ENCODE results near the gene URB1. TPM values are rescaled to one million over a fixed set of nuclear protein-coding genes. Genes with fewer than 3 reads are reported as not detected.
A peak's percentile ranks its signal among the peaks of the same experiment; 100 is the strongest.

URB1 gene
- total RNA-seq, 1 donor from 2014 or later, result 14.3 TPM

DNA sequence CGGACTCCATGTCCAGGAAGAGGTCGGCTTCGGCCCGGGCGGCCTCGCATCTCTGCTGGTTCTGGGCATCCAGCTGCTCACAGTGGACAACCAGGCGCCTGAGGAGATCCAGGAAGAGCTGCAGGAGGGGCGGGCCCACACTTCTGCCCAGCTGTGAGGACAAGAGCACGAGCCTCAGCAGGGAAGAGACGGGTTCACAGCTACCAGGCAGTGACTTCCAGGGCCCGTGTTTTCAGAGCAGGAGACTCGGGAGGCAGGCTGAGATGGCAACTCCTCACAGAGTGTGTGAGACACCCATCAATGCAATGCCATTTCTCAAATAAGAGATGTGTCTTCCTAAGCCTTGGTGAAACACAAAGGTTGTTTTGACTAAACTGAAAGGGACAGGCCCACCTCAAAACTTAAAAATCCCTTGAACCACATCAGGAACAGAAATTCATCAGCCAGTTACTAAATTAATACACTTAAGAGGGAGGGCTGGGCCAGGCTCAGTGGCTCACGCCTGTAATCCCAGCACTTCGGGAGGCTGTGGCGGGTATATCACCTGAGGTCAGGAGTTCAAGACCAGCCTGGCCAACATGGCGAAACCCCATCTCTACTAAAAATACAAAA is 43.4 kb downstream of the URB1 start:
- FAIRE-seq (no peak), DNase-seq (ENCODE audit: low spot score in 2 of 2) (no peak)

DNA sequence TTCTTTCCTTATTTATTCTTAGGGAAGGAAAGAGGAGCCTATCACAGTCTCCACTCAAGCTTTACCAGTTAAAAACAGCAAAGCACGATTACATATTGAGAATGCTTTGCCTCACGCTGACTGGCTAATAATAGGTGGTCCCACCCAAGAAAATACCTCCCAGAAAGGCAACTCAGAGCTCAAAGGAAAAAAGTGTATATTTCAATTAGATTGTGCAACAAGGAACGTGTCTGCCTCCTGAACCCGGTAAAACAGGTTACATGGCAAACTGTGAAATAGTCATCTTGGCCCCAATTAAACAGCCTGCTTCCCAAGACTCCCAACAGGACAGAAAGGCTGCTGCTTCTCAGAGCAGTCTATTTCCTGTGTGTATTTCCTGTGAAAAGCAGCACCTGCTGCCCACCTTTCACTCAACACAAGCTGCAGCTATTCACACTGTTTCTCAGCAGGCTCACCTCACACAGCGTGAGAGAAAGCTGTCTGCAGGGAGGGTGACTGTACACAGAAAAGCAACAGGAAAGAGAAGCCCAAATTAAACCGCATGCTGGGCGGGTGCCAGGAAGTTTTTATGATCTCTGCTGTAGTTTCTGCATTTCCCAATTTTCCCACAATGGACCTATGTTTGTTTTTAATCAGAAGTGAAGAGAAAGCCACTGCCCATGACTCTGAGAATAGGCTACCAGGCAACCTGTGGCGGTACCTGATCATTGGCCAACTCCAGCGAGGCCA is 44.0 kb downstream of the URB1 start:
- no peak for DNase-seq (ENCODE audit: low spot score in 2 of 2)
- no peak for FAIRE-seq

DNA sequence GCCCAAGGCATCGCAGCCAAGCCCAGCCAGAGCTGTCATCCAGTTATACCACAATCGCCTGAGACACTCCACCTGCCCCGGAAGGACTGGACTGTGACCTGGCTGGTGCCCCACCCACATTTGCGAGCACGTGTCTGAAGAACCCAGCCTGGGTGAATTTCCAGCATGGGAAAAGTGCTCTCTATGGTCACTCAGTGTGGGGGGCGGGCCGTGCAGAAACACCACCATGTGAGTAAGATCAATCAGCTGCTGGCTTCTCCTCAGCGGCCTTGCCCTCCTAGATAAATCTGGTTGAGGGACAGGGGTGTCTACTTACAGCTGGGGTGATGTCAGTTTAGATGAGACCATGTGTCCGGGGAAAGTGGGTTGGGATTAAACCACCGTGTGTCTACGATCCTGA is 44.8 kb downstream of the URB1 start:
- FAIRE-seq (no peak), DNase-seq (ENCODE audit: low spot score in 2 of 2) (no peak)

DNA sequence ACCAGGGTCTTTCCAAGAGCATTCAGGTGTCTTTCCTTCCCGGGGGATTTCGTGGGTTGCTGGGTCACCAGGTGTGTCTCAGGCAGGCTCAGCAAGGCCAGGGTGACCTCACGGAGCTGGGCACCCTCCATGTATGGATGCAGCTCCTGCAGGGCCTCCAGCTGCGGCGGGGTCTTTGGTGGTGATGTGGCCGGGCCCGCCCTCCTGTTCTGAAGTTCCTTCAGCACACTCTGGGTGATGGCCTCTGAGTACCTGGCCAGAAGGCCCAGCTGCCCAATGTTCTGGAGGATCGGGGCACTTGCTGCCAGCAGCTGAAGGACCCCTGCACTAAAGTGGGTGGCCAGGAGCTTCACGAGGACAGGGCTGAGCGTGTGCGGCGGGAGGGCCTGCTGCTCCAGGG is 45.5 kb downstream of the URB1 start:
- DNase-seq (ENCODE audit: low spot score in 2 of 2) (no peak), FAIRE-seq (no peak)

DNA sequence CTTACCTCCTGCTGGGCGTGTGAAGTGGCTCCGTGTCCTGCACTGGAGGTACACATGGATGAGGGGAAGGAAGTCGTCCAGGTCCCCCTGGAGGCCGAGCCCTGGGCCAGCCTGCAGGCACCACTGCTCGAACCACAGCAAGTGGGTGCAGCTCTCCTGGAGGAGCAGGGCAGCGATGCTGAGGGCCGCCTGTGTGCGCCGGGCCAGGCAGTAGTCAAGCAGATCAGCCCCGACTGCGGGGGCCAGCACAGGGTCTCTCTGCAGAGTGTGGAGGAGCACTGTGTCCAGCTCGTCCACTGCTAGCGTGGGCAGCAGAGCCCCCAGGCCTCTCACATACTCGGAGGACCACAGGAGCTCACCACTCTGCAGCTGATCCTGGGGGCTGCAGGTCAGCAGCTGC is 45.9 kb downstream of the URB1 start:
- FAIRE-seq (no peak), DNase-seq (ENCODE audit: low spot score in 2 of 2) (no peak)

- DNase-seq (ENCODE audit: low spot score in 2 of 2) (no peak), FAIRE-seq (no peak)
These were observed 51.7 kb downstream of the URB1 start for GRCh38 chr21:32340863-32341848.

DNA sequence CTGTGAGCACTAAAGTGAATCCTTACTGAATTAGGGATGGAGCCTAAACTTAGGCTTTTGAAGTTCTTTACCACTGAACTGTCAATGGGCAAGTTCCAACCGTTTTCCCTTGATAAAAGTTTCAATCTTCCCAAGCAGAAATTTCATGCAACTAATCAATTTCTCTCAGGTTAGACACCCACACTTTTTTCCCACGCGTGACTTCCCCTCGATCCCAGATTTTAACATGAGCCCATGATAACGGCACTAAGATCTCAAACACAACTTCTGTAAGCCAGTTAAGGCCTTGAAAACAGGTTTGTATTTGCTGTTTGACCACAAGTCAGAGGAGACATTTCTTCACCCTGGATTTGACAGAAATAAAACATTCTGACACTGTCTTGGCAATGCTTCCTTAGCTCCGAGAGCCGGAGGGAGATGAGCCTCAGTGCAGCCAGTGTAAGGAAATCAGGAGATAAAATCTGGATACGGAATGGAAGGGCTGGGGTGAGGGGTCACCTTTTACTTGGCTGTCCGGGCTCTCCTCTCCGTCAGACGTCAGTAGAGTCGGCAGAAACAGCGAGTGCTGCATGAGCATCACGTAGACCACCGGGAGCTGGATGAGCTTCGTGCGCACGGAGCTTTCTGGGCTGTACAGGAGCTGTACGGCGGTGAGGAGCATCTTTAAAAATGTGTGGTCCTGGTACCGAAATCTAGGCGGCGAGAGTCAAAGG is 54.4 kb downstream of the URB1 start:
- DNase-seq (ENCODE audit: low spot score in 2 of 2) (no peak), FAIRE-seq (no peak)

- FAIRE-seq, result no peak
- DNase-seq (ENCODE audit: low spot score in 2 of 2), result no peak
These were observed 55.6 kb downstream of the URB1 start for GRCh38 chr21:32337206-32337605.

DNA sequence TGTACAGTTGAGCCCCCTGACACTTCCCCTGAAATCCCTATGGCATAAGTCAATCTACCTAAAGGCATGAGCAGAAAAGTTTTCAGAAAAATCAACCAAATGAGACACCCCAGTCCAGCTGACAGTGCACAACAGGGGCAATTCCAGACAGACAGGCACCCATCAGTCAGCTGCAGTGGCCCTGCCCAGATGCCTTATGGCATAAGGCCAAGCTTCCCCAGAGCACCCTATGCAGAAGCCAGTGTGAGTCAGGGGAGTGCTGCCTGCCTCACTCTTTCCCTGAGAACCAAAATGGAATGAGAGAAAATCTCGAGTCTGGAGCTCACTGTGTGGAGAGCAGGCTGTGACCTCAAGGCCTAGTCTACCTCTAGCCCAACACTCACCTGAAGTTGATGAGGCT is 56.1 kb downstream of the URB1 start:
- DNase-seq (ENCODE audit: low spot score in 2 of 2) (no peak), FAIRE-seq (no peak)

DNA sequence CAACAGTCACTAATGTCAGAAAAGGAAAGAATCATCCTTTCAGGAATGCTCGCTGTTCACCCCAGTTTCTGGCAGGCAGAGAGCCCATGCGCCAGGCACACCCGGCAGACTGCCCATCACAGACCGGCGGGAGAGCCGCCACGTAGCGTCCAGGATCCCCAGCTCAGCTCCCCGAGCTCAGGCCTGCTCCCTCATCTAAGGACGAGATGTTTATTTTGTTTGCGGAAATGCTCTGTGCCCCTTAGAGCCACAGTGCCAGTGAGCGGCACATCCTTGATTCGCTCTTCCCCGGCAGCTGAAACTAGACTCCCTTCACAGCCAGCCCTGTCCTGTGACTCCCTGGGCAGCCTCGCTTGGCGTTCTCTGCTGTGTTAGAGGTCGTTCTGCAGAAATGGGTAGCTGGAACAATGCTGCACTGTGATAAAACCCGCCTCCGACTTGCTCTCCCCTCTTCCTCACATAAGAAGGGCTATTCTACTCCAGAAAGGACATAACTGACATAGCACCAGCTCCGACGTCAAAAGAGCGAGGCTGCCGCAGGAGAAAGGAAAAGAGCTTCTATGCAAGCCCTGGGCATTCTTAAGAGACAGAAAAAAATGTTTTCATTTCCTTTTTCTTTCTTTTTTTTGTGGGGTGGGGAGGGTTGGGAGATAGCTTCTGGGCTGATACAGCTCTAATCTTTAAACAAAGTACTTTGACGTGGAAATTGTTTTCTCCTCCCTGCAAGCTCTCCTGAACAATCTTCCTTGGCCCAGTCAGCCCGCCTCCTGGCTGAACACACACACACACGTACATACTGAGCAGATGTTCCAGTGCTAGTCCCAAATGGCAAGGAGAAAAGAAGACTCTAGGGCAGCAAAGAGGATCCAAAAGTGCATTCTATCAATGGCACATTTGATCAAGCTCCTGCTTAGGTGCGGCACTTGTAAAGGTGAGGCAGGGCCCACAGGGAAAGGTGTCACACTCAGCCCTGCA is 56.9 kb downstream of the URB1 start:
- DNase-seq (ENCODE audit: low spot score in 2 of 2) (peak in 1 of 2 donors; percentile 43), FAIRE-seq (no peak)

GRCh38 chr21:32334980-32335531 is 57.8 kb downstream of the URB1 start:
- DNase-seq (ENCODE audit: low spot score in 2 of 2) (peak in 1 of 2 donors; percentile 36), FAIRE-seq (no peak)

- no peak for FAIRE-seq
- no peak for DNase-seq (ENCODE audit: low spot score in 2 of 2)
These were observed 58.7 kb downstream of the URB1 start for GRCh38 chr21:32333953-32334673.

DNA sequence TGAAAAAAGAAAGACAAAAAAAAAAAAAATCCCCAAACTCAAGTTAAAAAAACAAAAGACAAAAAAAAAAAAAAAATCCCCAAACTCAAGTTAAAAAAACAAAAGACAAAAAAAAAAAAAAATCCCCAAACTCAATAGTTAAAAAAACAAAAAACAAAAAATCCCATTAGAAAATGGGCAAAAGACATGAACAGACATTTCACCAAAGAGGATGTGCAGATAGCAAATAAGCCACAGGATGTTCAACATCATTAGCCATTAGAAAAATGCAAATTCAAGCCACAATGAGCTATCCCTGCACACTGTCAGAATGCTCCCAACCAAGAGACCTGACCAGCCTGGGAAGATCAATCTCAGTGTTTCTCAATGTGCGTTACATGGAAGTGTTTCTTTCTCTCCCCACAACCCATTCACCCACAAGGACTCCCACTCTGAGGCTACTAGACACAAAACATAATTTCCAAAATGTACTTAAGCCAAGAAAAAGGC is 60.3 kb downstream of the URB1 start:
- no peak for DNase-seq (ENCODE audit: low spot score in 2 of 2)
- FAIRE-seq, result peak; percentile 99

DNA sequence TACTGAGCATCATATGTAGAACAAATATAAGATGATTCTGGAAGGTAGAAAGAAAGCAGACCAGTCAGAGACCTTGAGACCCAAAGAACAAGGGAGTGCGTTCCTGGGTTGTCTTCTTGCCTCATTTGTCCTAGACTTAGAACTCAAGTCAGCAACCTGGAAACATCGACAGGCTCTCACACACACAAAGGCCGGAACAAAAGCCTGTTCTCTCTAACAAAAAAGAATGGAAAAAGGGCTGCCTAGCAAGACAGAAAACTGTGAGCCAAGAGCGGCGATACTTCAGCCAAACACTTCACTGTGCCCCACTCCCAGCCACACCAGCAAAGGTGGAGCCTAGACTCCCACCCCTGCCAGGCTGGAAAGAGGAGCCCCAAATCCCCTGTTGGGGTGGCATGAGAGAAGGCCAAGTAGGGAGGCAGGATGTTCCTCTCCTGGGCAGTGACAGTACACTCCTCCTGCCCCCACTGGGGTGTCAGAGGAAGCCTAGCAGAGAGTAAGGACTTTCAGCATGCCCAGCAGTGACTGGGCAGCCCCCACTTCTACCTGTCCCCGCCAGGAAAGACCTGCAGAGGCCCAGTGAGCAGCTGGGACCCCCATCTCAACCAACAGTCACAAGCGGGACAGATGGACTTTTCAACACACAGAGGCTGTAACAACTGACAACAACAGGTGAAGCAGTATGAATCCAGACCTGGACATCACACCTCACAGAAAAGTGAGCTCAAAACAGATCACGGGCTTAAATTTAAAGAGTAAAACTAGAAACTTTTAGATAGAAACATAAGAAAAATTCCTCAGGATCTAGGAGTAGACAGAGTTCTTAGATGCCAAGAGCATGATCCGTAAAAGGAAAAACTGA is 61.1 kb downstream of the URB1 start:
- FAIRE-seq, result no peak
- no peak for DNase-seq (ENCODE audit: low spot score in 2 of 2)

DNA sequence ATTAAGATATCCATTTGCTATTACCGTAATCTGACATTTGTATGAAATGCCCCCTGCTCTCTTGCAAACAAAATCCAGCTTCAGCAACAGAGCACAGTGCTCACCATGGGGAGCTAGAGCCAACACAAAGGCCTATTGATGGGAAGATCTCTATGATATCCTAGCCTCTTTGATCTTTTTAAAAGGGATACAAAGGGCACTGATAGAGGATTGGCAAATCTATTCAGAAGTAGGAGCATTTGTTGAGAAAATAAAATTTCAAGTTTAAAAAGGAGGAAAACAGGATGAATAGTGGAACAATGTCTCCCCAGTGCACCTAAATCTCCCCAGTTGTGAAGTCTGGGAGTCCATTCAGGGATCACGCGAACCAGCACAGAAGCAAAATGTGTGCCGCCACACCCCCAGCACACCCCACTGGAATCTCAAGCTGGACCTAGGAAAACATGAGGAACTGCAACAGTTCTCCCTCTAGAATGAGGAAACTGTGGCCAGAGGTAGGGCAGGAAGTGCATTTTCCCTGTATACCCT is 62.0 kb downstream of the URB1 start:
- FAIRE-seq, result no peak
- no peak for DNase-seq (ENCODE audit: low spot score in 2 of 2)

DNA sequence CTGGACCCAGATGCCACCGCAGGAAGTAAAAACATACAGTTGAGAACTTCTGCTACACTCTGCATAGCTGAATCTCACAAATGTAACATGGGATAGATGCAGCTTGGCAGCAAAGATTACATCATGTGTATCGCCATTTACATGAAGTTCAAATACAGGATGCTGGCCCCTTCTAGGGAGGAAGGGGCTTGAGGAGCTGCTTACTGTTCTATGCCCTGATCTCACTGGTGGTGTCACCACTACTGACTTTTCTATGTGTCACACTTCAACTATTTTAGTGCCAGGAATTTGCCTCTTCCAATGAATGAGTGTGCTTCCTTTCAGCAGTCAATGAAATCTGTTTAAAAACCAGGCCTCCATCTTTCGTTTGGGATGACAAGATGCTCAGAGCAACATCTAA is 63.0 kb downstream of the URB1 start:
- FAIRE-seq, result no peak

GRCh38 chr21:32329331-32329730 is 63.5 kb downstream of the URB1 start:
- DNase-seq (ENCODE audit: low spot score in 2 of 2), result no peak

More for the DNA sequence above, 63.0 kb downstream of the URB1 start:
- DNase-seq (ENCODE audit: low spot score in 2 of 2), result no peak

More at GRCh38 chr21:32329331-32329730, 63.5 kb downstream of the URB1 start:
- no peak for FAIRE-seq
